Measurements from ENCODE around the gene SLC10A1. TPM values are rescaled to one million over a fixed set of nuclear protein-coding genes. Genes with fewer than 3 reads are reported as not detected.

The SLC10A1 gene
- total RNA-seq (2022; extraction: Qiagen RNA extraction) = not detected in 5 replicates

GRCh38 chr14:69796797-69797500 is at the start of gene SLC10A1:
Gene SLC10A1, minus strand, starts transcription at chr14:69797241. Its CDS starts 86 bp downstream, at chr14:69797155.

GRCh38 chr14:69766984-69767368 is 30.1 kb downstream of the SLC10A1 start, which contains the start of gene SRSF5:
Gene SRSF5, plus strand, starts transcription at chr14:69767142. Its CDS starts 1,015 bp downstream, at chr14:69768157.

Other genes with a start within 250 kb of the SLC10A1 start
- gene CCDC177, start 222.4 kb downstream of the SLC10A1 start, total RNA-seq (2022; extraction: Qiagen RNA extraction) = 0.06 to 0.07 TPM in 2 of 5 replicates, not detected in the others
- 6.3 to 7.7 TPM (median 7.3 TPM) in 5 replicates for gene SUSD6, start 185.6 kb downstream of the SLC10A1 start, total RNA-seq (2022; extraction: Qiagen RNA extraction)
- gene SRSF5, start 30.1 kb downstream of the SLC10A1 start, total RNA-seq (2022; extraction: Qiagen RNA extraction) = 209 to 372 TPM (median 243 TPM) in 5 replicates
- 14.9 to 22.8 TPM (median 17.4 TPM) in 5 replicates for gene SMOC1, start 82.2 kb upstream of the SLC10A1 start, total RNA-seq (2022; extraction: Qiagen RNA extraction)

All from A549 treated with Mapracorat at 1 μM for 4 hours (cell line).